ENCODE measurements around the gene PEX11B.

DNA sequence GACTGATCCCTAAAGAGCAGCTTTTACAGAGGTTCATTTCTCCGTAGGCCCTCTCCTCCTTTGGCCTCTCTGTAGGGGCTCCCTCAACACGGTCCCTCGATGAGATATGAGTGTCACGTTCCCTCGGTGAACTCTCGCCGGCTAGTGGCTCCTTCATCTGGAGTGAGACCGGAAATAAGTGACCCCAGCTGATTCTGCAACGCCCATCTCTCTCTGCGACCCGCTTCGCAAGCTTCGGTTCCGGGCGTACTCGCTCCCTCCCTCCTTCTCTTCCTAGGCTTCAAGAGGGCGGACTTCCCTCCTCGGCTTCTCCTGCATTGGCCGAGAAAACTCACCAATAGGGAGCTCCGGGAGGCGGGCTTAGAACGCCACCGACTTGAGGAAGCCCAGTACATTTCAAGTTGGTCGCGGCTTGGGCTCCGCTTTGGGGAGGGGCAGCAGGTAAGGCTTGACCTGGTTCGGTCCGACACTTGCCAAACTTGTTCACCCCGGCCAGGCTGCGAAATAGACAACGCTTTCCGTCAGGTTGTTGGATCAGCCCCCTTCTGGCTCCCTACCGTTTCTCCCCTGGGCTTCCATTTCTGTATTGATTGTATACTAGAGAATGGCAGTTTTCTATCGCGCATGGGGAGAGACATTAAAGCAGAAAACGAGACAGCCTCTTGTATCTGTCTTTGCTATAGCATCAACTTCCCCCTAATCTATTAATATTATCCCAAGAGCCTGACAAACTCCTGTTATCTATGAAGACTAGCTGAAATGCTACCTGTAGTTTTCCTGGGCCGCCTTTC lies 46.0 kb upstream of the PEX11B start, which contains the start of the genes ANKRD34A and POLR3GL:
- TF ChIP-seq EZH2 (IDR thresholded peaks at IDR 0.05; ENCODE audit: low read length) = no peak
- TF ChIP-seq, protein P1, sequence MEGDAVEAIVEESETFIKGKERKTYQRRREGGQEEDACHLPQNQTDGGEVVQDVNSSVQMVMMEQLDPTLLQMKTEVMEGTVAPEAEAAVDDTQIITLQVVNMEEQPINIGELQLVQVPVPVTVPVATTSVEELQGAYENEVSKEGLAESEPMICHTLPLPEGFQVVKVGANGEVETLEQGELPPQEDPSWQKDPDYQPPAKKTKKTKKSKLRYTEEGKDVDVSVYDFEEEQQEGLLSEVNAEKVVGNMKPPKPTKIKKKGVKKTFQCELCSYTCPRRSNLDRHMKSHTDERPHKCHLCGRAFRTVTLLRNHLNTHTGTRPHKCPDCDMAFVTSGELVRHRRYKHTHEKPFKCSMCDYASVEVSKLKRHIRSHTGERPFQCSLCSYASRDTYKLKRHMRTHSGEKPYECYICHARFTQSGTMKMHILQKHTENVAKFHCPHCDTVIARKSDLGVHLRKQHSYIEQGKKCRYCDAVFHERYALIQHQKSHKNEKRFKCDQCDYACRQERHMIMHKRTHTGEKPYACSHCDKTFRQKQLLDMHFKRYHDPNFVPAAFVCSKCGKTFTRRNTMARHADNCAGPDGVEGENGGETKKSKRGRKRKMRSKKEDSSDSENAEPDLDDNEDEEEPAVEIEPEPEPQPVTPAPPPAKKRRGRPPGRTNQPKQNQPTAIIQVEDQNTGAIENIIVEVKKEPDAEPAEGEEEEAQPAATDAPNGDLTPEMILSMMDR (optimal IDR thresholded peaks at IDR 0.05 in 1 of 3, IDR thresholded peaks at IDR 0.05 in 1 of 3, conservative IDR thresholded peaks at IDR 0.05 in 1 of 3; ENCODE audit: extremely low read depth in 1 of 3, insufficient read depth in 2 of 3, low read length in 3 of 3) = peak in 1 of 3 experiments; percentile 0
